HG02943 (cell line): ENCODE data around the gene ARHGEF28.

ENCODE experiments used
- ATAC-seq: cut with Tn5 transposase; IDR thresholded peaks from one replicate; pipeline ENCODE4 v1.9.1; 2021; ENCODE audit warnings: mild to moderate bottlenecking, low read depth, moderate library complexity; ENCODE audit not compliant: unreplicated experiment

ARHGEF28 gene

DNA sequence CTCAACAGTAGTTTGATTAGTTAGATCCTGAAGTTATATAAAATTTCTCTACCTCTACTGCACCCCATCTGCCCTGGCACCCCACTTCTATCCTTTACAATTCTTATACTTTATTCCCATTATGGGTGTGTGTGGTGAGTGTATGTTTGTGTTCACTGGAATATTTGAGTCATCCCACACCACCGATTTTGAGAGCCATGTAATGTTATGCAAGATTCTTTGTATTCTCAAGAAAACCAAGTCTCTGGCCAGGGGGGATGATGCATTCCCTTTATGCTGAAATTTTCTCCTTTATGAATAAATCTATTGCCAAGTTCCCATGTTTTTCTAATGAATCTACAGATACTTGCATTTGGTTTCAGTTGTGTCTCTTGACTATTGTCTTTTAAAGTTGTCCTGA is 266.8 kb downstream of the ARHGEF28 start:
- no peak for ATAC-seq

DNA sequence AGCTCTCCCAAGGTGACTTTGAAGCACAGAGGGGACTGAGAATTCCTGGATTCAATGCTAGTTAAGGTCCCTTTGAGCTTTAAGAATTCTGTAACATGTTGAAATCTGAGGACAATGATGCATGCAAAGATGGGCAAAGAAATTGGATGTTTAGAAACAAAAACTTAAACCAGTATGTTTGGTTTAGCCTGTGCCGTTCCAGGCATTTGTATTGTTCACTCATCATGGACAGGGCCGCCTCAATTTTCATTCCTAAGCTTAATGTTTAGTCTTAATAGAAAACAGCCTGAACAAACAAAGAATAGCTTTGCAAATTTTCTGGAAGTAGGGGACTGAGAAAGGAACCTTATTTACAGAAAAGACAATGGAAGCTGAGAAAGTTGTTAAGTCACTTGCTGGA is 267.8 kb downstream of the ARHGEF28 start:
- no peak for ATAC-seq

DNA sequence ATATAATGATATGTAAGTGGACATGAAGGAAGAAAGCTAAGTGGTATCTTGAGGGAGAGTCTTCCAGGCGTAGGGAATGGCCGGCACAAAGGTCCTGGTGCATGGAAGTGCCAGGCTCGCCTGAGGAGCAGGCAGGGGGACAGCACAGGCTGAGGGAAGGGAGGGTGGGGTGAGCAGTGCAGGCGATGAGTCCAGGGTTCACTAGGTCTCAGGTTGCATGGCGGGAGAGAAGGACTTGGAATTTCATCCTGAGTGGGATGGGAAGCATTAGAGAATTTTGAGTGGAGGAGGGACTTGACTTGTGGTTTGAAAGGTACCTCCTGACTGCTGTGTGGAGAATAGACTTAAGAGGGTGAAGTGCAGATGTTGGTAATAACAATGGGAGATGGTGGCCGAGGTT is 268.9 kb downstream of the ARHGEF28 start:
- ATAC-seq, result no peak

DNA sequence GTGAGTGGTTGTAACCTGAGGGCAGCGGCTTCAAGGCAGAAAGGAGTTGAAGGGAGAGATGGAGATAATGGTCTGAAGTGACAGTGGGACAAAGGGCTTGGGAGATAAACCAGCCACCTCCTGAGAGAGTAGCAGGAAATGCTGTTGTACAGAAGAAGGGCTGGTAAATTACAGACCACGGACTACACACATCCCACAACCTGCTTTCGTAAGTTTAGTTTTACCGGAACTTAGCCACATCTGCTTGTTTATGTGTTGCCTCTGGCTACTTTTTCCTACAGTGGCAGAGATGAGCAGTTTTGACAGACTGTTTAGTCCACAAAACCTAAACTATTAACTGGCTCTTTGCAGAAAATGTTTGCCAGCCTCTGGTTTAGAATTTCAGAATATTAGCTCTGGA is 269.5 kb downstream of the ARHGEF28 start:
- no peak for ATAC-seq

DNA sequence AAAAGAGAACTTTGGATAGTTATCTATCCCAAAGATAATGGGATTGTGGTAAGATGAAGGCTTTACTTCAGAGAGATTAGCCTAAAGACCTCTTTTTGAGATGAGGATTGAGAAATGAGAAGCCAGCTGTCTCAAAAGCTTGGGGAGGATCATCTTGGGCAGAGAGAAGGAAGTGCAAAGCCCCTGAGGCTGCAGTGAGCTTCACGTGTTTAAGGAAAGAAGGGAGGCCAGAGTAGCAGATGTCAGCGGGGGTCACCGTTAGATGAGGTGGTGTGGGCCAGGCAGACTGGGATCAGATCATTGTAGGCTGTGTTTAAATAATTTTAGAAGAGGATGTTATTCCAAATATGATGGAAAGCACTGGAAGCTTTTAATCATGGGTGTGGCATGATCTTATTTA is 270.1 kb downstream of the ARHGEF28 start:
- no peak for ATAC-seq

DNA sequence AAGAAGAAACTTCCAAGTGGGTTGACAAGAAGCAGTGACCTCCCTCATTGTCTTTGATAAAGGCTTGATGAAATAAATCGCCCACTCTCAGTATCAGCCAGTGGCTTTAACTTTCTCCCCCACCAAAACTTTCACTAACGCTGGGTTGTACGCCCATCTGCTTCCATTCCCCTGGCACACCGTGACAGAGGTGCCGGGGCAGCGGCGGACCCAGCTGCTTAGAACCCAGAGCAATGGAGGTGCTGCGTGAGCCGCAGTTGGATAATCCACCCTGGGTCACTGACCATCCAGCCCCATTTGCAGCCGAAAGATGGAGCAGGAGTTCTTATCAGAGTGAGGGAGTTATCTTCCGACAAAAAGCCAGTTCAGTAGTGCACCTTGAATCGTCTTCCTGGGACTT is 270.7 kb downstream of the ARHGEF28 start:
- ATAC-seq, result no peak

DNA sequence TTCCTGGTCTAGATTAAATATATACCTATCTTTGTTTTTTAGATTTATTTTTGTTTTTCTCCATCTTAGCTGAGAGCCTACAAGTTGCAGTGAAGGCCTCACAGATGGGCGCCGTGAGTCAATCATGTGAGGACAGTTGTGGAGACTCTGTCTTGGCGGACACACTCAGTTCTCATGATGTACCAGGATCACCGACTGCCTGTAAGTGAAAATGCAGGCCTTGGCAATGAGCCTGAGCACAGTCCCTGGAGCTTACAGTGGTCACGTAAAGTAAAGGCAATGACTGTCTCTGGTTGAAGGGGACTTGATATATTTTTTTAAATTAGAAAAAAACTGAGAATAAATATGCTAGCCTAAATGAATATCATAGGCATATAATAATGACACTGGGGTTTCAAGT is 271.9 kb downstream of the ARHGEF28 start:
- no peak for ATAC-seq

DNA sequence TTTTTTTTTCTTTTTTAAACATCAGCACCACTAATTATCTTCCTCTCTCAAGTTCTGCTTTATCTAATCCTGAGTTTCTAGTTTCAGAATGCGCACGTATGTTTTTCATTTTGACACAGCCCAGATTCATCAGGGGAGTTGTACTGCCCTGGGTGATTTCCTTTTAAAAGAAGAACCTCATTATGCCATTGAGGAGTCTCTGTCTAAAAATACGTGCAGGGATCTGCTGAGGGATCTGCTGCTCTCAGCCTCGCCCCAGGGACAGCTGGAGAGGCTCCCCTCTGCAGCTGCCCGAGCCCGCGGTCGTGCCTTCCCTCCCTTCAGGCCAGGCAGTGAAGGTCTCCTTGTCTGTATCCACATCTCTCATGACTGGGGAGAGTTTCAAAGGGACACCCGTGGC is 273.1 kb downstream of the ARHGEF28 start:
- ATAC-seq, result no peak

DNA sequence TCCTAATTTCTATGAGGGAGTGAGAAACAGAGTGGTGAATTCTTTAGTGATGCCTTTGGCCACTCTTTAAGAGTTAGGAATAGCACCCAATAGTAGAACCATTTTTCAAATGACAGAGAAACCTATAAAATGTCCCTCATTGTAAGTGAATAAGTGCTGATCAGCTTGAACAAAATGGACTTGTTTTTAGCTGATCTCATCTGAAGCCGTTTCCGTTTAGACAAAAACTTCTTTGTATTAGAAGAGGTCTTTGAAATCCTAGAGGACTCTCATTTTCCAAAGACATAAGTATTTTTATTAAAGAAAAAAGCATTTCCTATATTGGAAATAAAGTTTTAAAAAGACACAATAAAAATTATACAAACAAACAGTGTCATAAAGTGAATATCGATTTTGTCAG is 273.9 kb downstream of the ARHGEF28 start:
- no peak for ATAC-seq

DNA sequence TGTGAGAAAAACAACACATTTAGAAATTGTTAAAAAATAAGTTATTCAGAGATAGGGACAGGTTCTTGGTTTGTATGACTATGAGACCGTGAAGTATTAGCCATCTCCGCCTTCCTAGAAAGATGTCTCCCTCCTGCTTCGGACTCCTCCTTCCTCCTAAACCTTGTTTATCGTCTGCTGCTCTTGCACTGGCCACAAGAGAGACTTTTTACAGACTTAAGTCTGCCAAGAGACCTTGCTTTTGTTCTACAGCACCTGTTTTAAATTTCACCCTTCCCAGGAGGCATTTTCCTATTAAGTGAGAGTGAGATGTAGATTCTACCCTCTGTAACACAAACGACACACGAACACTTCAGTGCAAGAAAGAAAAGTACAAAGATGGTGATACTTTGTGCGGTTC is 274.6 kb downstream of the ARHGEF28 start:
- ATAC-seq, result no peak

DNA sequence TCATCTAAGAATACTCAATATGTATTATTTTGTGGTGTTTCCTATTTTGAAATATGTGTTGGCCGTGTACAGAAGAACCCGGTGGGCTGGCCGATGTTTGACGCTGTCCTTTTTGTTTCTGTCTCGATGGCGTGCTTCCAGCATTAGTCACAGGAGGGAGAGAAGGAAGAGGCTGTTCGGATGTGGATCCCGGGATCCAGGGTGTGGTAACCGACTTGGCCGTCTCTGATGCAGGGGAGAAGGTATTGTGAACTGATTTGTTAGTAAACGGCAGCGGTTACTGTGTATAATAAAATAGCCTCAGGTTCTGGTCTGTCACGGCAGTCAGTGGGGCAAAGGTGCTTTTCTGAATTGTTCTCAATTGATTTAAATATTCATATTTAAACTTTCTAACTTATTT is 275.0 kb downstream of the ARHGEF28 start:
- no peak for ATAC-seq

DNA sequence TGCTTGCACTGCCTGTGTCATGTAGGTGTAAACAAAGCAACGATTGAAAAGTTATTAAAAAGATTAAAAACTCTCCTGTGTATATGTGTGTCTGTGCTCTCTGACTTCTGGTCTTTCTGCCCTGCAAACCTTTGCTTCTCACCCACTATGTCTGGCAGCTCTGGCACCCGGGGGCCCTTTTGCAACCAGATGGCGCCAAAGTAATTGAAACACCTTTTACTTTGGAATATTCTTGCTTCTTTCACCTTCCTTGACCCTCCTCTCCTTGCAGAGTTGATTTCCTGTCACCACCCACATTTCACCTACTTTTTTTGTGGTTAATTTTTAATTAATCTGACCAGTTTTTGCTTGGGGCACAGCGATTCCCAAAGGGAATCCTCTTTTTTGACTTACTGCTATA is 275.5 kb downstream of the ARHGEF28 start:
- ATAC-seq, result no peak

DNA sequence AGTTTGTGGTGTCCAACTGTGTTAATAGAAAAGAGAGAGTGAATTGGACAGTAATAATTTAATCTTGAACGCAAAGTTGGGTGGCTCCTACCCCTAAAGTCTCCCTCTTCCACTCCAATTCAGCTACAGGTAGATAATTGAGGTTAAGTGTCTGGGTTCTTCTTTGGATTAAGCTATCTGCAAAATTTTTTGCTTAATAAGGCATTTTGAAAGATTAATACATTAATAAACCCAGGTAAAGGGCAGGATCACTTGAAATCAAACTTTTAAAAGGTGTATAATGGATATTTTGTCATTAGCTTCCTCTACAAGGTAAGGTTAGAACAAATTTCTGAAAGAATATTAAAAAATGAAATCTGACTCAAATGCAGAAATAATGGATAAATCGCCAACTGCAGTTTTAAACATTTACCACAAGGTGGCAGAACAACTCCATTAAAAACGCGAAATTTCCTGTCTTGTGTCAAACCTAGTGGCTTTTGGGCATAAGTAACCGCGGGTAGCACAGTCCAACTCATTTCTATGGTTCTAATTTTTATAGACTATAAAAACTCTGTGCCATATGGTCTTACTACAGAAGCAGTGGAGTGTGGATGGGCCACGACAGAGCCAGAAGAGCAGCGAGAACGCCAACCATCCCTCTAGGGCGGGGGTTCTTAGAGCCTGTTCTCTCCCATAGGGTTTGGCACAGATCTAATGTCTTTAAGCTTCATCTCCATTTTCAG is 276.5 kb downstream of the ARHGEF28 start:
- no peak for ATAC-seq

DNA sequence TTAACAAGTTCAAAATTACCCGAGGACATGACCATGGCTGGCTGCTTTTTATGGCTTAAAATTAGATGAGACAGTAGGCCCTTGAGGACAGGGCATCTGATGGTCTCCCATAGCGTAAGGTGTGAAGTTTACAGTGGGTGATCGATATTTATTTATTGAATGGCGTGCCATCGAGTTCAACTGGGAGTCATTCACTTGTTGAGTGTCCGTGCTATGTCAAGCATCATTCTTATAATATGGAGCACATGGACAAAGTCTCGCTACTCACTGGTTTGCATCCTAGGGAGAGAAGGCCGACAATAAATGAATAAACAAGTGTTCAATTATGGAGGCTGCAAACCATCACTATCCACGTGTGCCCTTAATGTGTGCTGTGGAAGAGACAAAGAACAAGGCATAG is 277.2 kb downstream of the ARHGEF28 start:
- ATAC-seq, result no peak

DNA sequence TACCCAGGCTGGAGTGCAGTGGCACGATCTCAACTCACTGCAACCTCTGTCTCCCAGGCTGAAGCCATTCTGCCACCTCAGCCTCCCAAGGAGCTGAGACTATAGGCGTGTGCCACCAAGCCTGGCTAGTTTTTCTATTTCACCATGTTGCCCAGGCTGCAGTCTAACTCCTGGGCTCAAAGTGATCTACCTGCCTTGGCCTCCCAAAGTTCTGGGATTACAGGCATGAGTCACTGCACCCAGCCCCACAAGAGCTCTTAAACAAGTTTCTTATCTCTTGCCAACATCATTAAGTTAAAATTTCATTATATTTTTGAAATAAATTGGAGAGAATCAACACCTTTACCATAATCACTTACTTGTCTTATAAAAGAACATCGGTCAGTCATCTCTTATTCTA is 280.3 kb downstream of the ARHGEF28 start:
- ATAC-seq, result no peak

DNA sequence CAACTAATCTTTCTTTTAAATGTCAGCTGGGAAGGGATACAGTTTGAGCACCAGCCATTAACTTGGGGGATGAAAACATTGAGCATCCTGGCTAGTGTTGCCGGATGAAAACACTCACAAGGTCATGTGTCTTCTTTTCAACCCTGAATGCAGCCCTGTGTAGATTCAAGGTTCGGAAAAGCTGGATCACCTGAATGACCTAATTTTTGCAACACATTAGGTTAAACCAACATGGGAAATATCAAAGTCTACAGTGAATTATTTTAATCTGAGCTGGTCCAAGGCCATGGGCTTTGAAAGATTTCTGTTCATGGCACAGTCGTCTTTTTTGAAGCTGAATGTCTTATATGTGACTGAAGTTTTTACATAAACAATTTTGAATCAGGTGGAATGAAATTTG is 281.2 kb downstream of the ARHGEF28 start:
- no peak for ATAC-seq

DNA sequence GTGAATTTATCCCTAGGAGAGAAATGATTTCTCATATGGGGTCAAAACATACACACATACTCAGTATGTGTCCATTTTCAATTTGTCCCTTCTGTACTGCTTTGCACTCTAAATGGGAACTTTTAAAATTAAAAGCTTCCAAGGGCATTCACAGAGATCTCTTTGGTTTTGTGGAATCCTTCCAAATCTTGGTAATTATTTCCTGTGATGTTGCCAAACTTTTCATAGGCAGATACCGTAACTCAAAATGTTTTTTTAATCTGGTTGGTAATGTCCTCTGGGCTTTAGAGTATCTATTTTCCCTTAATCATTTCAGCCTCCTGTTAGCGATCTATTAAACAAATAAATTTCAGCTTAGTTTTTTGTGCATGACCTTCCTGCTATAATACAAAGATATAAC is 282.4 kb downstream of the ARHGEF28 start:
- no peak for ATAC-seq

DNA sequence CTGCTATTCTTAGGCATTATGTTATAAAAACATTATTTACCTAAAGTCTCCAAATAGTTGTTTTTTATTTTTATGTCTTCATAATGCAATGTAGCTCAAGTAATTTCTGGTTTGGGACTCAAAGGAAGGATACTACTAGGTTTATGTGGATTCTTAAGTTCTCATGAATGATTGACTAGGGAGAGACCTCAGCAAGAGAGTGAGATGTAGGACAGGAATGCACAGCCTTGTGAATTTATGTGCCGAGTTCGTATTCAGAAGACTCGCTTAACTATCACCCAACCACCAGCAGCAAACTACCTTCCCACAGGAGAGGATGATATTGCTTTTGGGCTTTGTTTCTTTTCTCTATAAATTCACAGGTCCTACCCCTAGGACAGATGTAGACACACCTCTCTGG is 282.9 kb downstream of the ARHGEF28 start:
- ATAC-seq, result no peak

DNA sequence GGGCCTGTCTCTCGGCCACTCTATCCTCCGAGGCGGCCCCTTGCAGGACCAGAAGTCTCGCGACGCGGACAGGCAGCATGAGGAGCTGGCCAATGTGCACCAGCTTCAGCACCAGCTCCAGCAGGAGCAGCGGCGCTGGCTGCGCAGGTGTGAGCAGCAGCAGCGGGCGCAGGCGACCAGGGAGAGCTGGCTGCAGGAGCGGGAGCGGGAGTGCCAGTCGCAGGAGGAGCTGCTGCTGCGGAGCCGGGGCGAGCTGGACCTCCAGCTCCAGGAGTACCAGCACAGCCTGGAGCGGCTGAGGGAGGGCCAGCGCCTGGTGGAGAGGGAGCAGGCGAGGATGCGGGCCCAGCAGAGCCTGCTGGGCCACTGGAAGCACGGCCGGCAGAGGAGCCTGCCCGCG is 283.5 kb downstream of the ARHGEF28 start:
- ATAC-seq, result no peak

DNA sequence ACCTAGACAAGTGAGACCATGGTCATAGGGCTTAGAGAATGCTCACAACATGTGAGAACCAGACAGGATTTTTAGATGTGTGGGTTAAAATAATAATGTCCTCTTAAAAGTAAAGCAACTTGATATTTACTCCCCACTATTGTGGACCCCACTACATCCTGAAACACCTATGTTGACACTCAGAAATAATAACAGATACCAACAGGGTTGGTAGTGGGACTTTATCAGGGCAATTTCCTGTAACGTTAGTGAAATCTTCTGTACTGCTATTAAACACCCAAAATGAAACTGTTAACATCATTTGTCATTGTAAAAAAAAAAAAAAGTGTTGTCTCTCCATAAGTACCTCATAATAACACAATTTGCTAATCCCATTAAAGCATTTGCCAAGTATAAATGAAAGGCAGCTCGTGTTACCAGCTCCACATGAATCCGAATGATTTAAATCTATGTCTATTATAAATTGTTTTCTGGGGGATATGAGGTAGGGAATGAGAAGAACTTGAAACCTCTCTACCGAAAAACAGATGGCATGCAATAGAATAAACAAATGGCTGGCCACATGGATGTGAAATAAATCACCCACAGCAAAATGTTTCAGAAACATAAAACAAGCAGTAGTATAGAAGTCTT is 285.9 kb downstream of the ARHGEF28 start:
- ATAC-seq, result no peak

DNA sequence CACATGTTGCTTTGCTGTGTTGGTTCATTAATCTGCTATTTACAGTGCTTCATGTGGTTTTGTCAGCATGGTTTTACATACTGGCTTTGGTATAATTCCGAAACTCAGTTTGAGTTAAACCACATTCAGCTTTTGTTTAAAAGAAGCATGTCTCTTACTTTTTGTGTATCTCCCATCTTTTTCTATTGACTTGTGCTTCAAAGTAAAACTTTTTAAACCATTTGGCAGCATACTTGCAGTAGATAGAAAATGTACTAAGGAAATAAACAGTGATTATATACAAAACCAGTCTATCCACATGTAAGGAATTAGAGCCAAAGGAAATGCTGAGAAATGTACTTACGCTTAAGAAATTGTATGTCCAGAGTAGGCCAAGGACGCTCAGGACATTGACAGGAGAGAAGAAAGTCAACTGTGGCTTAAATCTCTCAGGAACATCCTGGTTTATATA is 286.9 kb downstream of the ARHGEF28 start:
- ATAC-seq, result no peak

DNA sequence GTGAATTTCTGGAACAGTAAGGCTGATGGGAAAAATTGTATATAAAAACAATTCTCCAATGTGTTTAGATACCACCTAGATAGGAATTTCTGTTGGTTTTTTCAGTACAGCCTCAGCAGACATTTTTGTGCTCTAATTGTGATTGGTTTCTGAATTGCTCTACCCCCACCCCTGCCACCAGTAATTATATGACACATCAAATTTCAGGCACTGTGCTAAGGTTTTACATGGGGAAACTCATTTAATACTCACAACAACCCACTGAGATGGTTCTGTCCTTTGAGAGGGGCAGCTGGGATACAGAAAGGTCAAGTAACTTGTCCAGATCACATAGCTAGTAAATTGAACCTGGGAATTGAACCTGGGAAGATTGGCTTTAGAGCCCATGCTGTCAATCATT is 288.0 kb downstream of the ARHGEF28 start:
- ATAC-seq, result no peak
